ENCODE measurements around the gene SHC4.

SHC4 gene

DNA sequence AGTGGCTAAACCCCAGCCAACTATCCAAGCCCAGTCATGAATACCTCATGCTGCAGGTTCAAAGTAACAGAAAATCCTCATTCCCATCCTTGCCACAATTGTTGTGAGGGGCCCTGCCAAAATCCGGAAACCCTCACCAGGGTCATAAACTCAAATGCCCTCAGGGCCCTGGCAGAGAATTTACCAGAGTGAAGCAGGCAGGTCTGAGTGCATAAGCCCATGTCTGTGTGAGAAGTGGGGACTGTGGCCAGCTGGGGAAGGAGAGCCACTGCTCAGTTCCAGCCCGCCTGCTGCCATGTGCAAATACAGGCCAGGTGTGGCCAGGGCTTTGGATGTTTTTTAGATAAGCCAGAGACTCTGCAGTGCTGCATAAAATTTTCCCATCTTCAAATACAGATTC is 159.8 kb downstream of the SHC4 start:
- TF ChIP-seq CTCF (IDR thresholded peaks at IDR 0.05; ENCODE audit: borderline replicate concordance, control extremely low read depth, extremely low read depth, insufficient read depth, missing control alignments) = no peak
- in situ Hi-C loops (cut with MboI; ENCODE audit: low sequenced_read_pairs, unreplicated experiment) = loop anchor here (25.0 kb wide), 1 partner anchor 442 kb away; no protein-coding TSS in a partner anchor
- no peak for DNase-seq (ENCODE audit: low spot score)

DNA sequence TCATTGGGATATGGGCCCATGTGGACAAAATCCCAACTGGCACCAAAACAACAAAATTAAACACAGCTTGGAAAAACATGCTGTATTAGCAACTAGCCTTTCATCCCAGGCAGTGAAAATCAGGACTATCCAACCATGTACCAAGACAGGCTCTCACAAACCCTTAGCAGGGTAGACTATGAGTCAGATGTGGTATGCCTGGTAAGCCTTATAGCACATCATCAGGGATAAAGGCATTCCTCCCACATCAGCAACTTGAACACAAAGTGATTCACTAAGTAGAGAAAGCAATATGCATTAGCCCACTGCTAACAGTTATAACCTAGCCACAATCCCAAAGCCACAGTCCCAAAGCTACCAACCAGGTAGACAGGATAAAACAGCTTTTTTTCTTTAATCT is 160.9 kb downstream of the SHC4 start:
- in situ Hi-C loops (cut with MboI; ENCODE audit: low sequenced_read_pairs, unreplicated experiment) = loop anchor here (25.0 kb wide), 1 partner anchor 441 kb away; no protein-coding TSS in a partner anchor
- TF ChIP-seq CTCF (IDR thresholded peaks at IDR 0.05; ENCODE audit: borderline replicate concordance, control extremely low read depth, extremely low read depth, insufficient read depth, missing control alignments) = no peak
- DNase-seq (ENCODE audit: low spot score) = no peak

- in situ Hi-C loops (cut with MboI; ENCODE audit: low sequenced_read_pairs, unreplicated experiment) = loop anchor here (25.0 kb wide), 1 partner anchor 440 kb away; no protein-coding TSS in a partner anchor
- TF ChIP-seq CTCF (IDR thresholded peaks at IDR 0.05; ENCODE audit: borderline replicate concordance, control extremely low read depth, extremely low read depth, insufficient read depth, missing control alignments) = no peak
- peak; percentile 33 for DNase-seq (ENCODE audit: low spot score)
Observed at GRCh38 chr15:48802257-48802656, 161.5 kb downstream of the SHC4 start.

DNA sequence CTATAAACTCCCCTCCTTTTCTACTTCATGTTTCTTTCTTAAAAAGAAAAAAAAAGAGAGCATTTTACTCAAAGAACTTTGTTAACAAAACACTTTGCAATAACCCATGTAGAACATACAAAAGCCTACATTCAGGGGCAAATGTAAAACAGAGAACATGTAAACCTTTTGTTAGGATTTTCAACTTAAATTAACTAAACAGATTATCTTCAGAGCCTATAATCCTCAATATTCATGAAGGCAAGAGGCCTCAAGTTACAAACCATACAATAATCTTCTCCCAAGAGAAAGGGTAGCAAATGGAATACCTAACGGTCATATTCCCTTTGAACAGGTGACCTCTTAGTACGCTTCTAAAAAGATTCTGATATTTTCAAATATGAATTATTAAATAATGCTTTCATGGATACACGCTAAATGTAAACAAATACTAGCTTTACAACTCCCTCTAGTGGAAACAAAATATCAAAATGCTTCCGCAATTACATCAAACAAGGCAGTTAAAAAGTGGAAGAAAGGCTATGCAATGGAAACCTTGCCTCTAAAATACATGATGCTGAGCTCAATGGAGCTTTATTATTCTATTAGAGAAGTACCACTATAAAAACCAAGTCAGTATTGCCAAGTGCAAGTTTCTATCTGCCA is 162.8 kb downstream of the SHC4 start:
- in situ Hi-C loops (cut with MboI; ENCODE audit: low sequenced_read_pairs, unreplicated experiment) = loop anchor here (25.0 kb wide), 1 partner anchor 439 kb away; no protein-coding TSS in a partner anchor
- peak; percentile 9 for TF ChIP-seq CTCF (IDR thresholded peaks at IDR 0.05; ENCODE audit: borderline replicate concordance, control extremely low read depth, extremely low read depth, insufficient read depth, missing control alignments)
- DNase-seq (ENCODE audit: low spot score) = no peak

DNA sequence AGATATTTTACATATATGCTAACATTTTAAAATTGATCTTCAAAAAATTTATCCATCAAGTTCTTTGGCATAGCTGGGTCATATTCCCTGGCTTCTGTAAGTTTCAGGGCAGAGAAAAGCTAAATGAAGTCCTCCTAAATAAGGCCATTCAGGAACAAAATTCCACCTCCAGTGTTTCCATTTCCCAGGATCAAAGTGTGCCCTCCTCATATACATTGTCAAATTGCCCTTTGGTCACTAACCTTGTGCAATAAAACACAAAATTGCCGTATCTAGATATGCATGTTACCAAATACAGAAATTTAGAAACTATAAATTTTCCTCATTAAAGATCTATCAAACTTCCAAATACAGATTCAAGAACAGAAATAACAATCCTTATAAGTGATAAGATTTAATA is 163.5 kb downstream of the SHC4 start:
- TF ChIP-seq CTCF (IDR thresholded peaks at IDR 0.05; ENCODE audit: borderline replicate concordance, control extremely low read depth, extremely low read depth, insufficient read depth, missing control alignments) = no peak
- DNase-seq (ENCODE audit: low spot score) = no peak
- in situ Hi-C loops (cut with MboI; ENCODE audit: low sequenced_read_pairs, unreplicated experiment) = loop anchor here (25.0 kb wide), 1 partner anchor 438 kb away; no protein-coding TSS in a partner anchor

DNA sequence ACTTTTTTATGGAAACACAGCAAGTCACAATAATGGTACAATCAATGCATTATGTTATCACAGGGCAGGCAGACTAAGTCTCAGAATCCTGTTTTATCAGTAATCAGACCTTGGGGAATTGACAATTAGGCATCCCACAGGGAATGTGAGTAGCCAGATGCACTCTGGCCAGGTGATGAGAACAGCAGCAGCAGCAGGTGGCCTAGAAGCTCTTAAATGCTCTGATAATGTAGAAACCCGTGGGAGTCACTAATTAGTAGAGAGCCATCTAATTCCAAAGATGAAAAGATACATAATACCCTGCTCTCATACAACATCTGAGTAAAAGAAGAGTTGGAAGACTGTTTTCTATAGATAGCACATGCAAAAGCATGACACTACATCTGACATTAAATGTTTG is 165.4 kb downstream of the SHC4 start:
- TF ChIP-seq CTCF (IDR thresholded peaks at IDR 0.05; ENCODE audit: borderline replicate concordance, control extremely low read depth, extremely low read depth, insufficient read depth, missing control alignments) = no peak
- no peak for DNase-seq (ENCODE audit: low spot score)
- in situ Hi-C loops (cut with MboI; ENCODE audit: low sequenced_read_pairs, unreplicated experiment) = no loop called here
